Choroid plexus epithelial cell (primary cell): ENCODE data around the gene UBTD1.

ENCODE experiments used
- DNase-seq: peaks from one replicate; pipeline ENCODE4 v3.0.0-alpha.2; 2010; ENCODE audit warnings: low read depth
- H3K4me3 ChIP-seq: 2 replicates; pipeline ENCODE4 v1.5.1; 2011; ENCODE audit warnings: low read depth, mild to moderate bottlenecking, control low read depth, low read length, moderate library complexity
- TF ChIP-seq, protein P1 (sequence below): conservative IDR thresholded peaks from 2 replicates; pipeline ENCODE4 v1.5.1; 2011; ENCODE audit warnings: low read depth, mild to moderate bottlenecking, control low read depth, inconsistent platforms, low read length, moderate library complexity

UBTD1 gene

DNA sequence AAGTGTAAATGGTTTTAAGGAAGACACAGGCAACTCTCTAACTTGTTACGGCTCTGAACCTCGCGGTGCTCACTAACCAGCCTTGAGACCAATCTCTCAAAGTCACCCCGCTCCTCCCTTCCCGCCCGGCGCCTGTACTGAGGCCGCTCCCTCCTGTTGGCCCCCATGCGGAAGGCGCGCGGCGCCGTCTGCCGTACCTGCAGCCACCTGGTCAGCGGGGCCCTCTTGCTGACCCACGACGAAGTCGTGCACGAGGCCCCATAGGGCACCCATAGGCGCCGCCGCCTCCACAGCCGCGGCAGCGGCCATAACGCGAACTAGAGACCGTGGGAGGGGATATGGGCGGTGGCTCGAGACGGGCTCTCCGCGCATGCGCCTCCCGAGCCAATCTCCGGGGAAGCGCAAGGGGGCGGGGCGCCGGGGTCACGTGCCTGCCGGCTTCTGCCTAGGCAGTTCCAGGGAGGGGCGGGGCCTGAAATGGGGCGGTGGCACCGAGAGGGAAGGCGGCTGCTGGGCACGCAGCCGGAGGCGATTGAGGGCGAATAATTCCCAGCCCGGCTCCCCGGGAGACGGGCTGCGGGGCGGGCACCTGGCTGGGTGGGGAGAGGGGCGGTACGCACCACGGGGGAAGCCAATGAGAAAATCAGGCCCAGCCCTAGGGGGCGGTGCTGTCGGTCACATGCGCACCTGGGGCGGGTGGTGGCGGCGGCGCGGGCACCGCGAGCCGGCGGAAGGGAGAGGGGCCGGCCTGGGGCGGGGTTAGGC is 466 bp upstream of the UBTD1 start, which contains the start of gene MMS19:
Gene MMS19, minus strand, starts transcription at position 347 of the 765 bp plus-strand sequence. Its CDS starts 38 bp downstream, at position 309.
- H3K4me3 ChIP-seq, result peak within 1 kb of the TSS; percentile 99
- peak; percentile 99 for DNase-seq
- TF ChIP-seq, protein P1, sequence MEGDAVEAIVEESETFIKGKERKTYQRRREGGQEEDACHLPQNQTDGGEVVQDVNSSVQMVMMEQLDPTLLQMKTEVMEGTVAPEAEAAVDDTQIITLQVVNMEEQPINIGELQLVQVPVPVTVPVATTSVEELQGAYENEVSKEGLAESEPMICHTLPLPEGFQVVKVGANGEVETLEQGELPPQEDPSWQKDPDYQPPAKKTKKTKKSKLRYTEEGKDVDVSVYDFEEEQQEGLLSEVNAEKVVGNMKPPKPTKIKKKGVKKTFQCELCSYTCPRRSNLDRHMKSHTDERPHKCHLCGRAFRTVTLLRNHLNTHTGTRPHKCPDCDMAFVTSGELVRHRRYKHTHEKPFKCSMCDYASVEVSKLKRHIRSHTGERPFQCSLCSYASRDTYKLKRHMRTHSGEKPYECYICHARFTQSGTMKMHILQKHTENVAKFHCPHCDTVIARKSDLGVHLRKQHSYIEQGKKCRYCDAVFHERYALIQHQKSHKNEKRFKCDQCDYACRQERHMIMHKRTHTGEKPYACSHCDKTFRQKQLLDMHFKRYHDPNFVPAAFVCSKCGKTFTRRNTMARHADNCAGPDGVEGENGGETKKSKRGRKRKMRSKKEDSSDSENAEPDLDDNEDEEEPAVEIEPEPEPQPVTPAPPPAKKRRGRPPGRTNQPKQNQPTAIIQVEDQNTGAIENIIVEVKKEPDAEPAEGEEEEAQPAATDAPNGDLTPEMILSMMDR, result no peak

DNA sequence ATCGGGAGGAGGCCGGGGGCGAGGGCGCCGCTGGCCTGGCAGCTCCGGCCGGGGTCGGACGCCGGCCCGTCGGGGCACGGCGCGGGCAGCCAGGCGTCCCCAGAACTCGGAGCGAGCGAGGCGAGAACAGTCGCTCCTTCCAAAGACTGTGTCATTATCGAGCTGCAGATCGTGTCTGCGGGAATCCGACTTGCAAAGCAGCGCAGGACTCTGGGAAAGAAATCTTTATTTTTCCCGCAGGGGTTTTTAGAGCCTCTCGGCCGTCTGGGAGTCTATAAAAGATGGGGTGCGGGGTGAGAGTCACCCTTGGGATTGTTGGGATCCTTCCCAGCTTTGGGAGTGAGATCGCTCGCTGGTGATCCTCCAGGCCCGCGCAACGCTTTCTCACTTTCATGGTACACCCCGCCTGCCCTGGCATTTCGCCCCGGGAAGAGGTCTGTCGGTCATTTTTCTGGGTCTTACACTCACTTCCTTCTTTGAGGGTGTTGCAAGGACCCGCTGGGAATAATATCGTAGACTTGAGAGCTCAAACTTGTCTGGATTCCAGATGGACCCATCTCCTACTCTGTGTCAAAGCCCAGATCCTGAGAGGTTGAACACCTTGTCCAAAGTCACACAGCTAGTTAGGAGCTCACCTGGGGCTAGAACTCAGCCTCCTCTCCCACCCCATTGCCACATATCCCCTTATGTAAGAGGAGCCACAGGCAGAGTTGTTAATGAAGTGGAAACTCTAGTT is 1.0 kb downstream of the UBTD1 start:
- H3K4me3 ChIP-seq, result peak overlapping the region; percentile 99
- DNase-seq, result peak; percentile 58
- TF ChIP-seq, protein P1, result no peak

DNA sequence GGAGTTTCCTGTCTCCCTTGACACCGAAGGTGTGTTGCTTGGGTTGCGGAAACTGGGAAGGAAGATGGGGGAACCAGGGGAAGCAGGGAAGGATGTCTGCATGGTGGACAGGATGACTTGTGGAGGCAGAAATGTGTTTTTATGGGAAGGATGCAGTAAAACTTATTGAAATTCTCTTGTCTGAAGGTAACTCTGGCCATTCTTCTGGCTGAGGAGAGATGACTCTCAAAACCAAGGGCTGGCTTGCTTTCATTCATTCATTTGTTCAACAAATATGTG is 1.5 kb downstream of the UBTD1 start:
- no peak for DNase-seq
- H3K4me3 ChIP-seq, result peak overlapping the region; percentile 99
- TF ChIP-seq, protein P1, result no peak

DNA sequence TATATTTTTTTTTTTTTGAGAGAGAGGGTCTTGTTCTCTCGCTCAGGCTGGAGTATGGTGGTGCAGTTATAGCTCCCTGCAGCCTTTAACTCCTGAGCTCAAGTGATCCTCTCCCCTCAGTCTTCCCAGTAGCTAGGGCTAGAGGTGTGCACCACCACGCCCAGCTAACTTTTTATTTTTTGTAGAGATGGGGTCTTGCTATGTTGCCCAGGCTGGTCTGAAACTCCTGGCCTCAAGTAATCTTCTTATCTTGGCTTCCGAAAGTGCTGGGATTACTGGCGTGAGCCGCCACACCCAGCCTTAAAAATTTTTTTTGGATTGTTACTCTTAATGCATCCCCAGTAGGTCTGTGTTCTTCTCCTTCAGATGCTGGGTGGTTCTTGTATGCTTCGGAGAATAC is 4.2 kb downstream of the UBTD1 start:
- H3K4me3 ChIP-seq, result no peak overlapping the region
- no peak for DNase-seq
- TF ChIP-seq, protein P1, result no peak

DNA sequence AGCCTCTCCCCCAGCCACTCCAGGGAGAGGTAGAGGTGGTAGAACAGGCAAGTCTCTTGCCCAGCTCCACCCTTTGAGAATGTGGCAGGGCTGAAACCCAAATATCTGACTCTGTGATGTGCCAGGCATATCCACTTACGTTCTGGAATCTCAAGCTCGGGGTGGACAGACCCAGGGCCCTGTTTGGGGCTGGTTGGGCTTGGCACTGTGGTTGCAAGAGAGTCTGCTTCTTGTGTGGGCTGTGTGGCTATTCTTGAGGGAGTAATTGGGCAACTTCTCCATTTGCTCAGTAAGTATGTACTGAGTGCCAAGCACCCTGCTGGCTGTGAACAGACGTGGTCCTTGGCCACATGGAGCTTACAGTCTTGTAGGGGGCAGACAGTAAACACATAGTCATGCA is 4.7 kb downstream of the UBTD1 start:
- H3K4me3 ChIP-seq, result no peak overlapping the region
- no peak for DNase-seq
- TF ChIP-seq, protein P1, result no peak

DNA sequence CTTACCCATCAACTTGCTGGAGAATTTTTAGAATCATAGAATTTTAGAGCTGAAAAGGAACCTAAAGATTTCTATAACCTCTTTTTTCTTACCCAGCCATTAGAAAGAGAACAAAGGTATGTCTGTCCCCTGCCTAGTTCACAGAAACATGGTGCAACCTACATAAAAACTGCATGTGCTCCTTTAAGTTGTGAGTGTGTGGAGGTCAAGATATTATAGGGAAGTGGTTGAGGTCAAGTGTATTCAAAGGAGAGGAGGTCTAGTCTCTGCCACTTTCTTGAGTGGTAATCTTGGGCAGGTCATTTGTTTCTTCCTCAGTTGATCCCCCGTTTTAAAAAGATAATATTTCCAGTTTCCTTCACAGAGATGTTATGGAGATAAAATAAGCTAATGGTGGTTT is 6.4 kb downstream of the UBTD1 start:
- TF ChIP-seq, protein P1, result no peak
- H3K4me3 ChIP-seq, result no peak overlapping the region
- no peak for DNase-seq
